Vagina (tissue), 2 donors: ENCODE results near the gene NINL.

Experiments used
- POLR2A ChIP-seq, 2 donors: fragments of 450-650 bp; IDR thresholded peaks; one replicate each; pipeline ENCODE4 v1.6.1; 2017; ENCODE audit warnings: antibody characterized with exemption in 2 of 2, mild to moderate bottlenecking in 2 of 2, moderate library complexity in 2 of 2
- POLR2AphosphoS5 ChIP-seq, 2 donors: sonication (generic); formaldehyde crosslinking; IDR thresholded peaks; one replicate each; pipeline ENCODE4 v1.9.0; 2017; ENCODE audit warnings: antibody characterized with exemption in 2 of 2, mild to moderate bottlenecking in 2 of 2, low read depth in 1 of 2; ENCODE audit not compliant: insufficient read depth in 1 of 2
- TF ChIP-seq, protein P1 (sequence below), 3 experiments: fragments of 450-650 bp in 2 of 3; fragments of 200-600 bp in 1 of 3; sonication (generic) in 1 of 3; IDR thresholded peaks; one replicate each; pipeline ENCODE4 v1.5.1; 2017 to 2019; ENCODE audit warnings: antibody characterized with exemption in 3 of 3, mild to moderate bottlenecking in 2 of 3, moderate library complexity in 2 of 3

DNA sequence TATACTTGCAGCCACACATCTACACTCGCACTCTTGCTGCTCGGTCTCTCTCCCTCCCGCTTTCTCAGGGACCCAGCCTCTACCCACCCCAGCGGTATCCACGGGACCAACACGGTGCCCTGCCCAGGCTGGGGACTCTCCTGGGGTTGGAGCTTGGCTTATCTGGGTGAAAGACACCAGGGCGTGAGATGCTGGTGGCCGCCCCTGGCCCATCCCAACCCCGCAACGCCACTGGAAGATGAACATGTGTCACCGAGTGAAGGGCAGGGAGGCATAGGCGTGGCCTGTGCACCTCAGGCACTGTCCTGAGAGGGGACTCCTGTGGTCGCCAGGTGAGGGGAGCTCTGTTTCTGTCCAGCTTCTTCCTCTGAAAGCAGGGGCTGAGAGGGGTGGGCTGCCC, 47.4 kb downstream of the NINL start:
- TF ChIP-seq, protein P1, sequence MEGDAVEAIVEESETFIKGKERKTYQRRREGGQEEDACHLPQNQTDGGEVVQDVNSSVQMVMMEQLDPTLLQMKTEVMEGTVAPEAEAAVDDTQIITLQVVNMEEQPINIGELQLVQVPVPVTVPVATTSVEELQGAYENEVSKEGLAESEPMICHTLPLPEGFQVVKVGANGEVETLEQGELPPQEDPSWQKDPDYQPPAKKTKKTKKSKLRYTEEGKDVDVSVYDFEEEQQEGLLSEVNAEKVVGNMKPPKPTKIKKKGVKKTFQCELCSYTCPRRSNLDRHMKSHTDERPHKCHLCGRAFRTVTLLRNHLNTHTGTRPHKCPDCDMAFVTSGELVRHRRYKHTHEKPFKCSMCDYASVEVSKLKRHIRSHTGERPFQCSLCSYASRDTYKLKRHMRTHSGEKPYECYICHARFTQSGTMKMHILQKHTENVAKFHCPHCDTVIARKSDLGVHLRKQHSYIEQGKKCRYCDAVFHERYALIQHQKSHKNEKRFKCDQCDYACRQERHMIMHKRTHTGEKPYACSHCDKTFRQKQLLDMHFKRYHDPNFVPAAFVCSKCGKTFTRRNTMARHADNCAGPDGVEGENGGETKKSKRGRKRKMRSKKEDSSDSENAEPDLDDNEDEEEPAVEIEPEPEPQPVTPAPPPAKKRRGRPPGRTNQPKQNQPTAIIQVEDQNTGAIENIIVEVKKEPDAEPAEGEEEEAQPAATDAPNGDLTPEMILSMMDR (IDR thresholded peaks at IDR 0.05): no peak
- TF ChIP-seq POLR2A (IDR thresholded peaks at IDR 0.05) (no peak), POLR2AphosphoS5 (IDR thresholded peaks at IDR 0.05; ENCODE audit: insufficient read depth in 1 of 2, low read depth in 1 of 2) (no peak)
